Fibroblast of pulmonary artery (primary cell): ENCODE data around the gene FGF8.
A peak's percentile ranks its signal among the peaks of the same experiment; 100 is the strongest.

ENCODE experiments used
- DNase-seq: peaks from one replicate; pipeline ENCODE4 v3.0.0-alpha.2; 2010; ENCODE audit warnings: low read depth
- H3K4me3 ChIP-seq: replicated peaks from 2 replicates; pipeline ENCODE4 v1.5.1; 2011; ENCODE audit warnings: low read depth, mild to moderate bottlenecking, control low read depth, low read length, moderate library complexity
- CTCF ChIP-seq: IDR thresholded peaks from 2 replicates; pipeline ENCODE4 v1.5.1; 2011; ENCODE audit warnings: mild to moderate bottlenecking, control low read depth, low read length, inconsistent platforms; ENCODE audit errors: missing control alignments

The FGF8 gene

DNA sequence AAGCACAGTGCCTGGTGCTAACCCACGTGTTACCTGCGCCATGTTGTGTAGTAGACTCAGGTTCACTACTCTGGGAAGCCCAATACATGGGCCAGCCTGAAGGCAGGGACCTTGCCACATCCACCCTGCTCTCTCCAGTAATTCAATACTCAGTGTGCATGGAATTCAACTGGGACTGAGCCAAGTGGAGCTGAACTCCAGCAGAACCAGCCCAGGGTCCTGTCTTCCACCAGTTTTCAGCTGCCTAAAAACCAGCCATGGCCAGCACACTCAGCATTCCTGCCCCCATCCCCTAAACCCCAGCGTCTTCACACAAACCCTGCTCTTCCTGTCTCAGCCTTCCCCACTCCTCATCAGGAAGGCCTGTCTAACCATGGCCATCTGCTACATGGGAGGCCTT, 15.4 kb downstream of the FGF8 start:
- DNase-seq: no peak
- H3K4me3 ChIP-seq: no peak overlapping the region
- no peak for TF ChIP-seq CTCF

- H3K4me3 ChIP-seq: no peak overlapping the region
- no peak for TF ChIP-seq CTCF
- DNase-seq: no peak
These were observed 16.3 kb downstream of the FGF8 start for GRCh38 chr10:101759309-101760247.

GRCh38 chr10:101758858-101759257, 17.1 kb downstream of the FGF8 start:
- no peak for DNase-seq
- no peak overlapping the region for H3K4me3 ChIP-seq
- no peak for TF ChIP-seq CTCF

- no peak for DNase-seq
- H3K4me3 ChIP-seq: no peak overlapping the region
- no peak for TF ChIP-seq CTCF
These were observed 23.7 kb downstream of the FGF8 start for GRCh38 chr10:101752241-101752640.

DNA sequence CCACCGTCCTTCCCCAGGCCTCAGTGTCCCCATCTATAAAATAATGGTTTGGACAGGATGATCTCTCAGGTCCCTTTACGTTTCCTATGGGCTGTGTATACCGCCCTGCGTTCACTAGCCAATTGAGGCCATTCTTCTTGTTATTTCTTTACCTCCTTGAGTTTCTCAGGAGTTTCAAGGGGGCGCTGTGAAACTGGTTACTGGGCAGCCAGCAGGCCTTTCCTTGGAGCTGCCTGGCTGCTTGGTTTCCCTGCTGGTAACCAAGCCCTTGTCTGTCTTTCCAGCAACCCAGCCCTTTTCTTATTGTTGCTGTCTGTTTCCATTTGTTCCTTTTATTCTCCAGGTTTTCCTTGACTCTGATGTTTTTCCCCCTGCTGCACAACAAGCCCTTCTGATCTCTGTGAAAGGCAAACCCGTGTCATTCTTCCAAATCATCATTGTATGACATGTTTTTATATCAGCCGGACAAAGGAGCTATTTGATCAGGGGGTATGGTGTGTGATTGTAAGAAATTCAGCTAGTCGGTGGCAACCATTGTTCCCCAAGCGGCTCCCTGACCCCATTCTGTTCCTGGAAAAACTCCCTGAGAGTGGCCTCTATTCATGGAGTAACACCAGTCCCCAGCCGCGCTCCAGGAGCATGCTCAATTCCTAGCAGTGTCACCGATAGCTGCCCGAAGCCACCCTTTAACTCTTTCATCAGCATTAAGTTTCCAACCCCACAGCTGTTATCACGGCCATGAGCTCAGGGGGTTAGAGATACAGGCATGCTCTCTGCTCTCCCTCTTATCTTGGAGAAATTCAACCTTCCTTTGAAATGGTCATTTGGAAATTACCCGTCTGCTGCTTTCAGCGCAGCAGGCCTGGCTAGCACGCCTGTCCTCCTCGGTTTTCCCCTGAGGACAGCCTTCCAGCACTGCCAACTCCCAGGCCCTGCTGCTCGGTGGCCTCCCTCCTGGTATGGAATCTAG, 26.6 kb downstream of the FGF8 start:
- TF ChIP-seq CTCF: peak; percentile 1
- DNase-seq: no peak
- no peak overlapping the region for H3K4me3 ChIP-seq

DNA sequence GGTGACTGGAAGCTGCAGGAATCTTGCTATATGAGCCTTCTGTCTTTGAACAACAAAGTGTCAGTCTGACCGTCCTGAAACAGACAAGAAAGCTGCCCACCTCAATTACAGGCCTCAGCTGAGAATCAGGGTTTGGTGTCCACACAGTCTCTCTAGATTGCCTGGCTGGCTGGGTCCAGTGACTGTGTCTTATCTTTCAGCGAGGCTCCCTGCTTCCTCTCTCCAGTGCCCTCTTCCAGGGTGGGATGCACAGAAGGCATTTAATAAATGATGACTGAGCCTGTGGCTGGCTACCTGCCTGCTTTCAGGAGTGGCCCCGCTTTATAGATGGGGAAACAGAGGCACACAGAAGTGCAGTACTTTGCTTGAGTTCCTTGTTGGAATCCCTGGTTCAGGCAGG, 27.4 kb downstream of the FGF8 start:
- no peak overlapping the region for H3K4me3 ChIP-seq
- TF ChIP-seq CTCF: no peak
- DNase-seq: no peak
